GM13977 (cell line): Measurements from ENCODE around the gene UPP2.

Experiments used
- DNase-seq: peaks from one replicate; pipeline ENCODE4 v3.0.0; 2012; ENCODE audit warnings: low spot score
- CTCF ChIP-seq: IDR thresholded peaks from 2 replicates; pipeline ENCODE4 v1.5.1; 2012; ENCODE audit warnings: mild to moderate bottlenecking, control low read depth; ENCODE audit not compliant: insufficient read depth; ENCODE audit errors: extremely low read depth, missing control alignments
- in situ Hi-C: fragments of 300-500 bp; cut with MboI; formaldehyde crosslinking; loops from one replicate; pipeline ENCODE4 v1.12.0; 2022; ENCODE audit warnings: low sequenced_read_pairs, low pct_unique_long_range_greater_than_20kb, mixed read lengths, inconsistent platforms; ENCODE audit not compliant: unreplicated experiment

Gene UPP2

GRCh38 chr2:158127380-158127804 is 25.7 kb downstream of the UPP2 start:
- DNase-seq = no peak
- in situ Hi-C loops = no loop called here

DNA sequence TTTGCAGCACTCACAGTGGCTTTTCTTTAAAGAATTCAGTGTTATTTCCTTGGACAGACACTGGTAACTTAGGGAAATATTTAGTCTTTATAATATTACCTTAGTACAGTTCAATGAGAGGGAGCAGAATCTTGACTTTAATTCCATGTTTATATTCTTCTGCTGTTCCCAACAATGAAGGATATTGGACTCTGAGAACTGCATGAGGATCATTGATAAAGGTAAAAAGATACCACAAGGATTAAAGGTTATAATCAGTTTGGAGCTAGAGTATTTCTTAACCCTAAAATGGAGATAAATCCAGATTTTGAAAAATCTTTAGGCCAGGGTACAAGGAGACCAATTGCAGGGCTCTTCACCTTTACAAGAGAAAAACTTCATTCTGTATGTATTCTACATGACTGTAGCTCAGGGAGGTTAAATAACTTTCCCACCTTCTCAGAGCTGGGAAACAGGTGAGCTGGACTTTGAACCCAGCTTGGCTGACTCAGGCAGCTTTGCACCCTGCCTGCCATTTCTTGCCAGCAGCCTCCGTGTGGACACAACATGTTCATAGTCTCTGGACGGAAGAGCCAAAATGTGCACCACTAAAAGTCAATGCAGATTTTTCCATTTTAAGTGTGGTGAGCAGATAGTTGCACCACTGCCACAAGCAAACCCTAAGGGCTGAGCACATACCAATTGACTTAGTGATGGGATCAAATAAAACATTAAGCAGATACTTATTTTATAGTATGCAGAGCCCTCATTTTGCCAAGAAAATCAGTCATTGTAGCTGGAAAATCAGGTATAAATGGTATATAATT is 26.7 kb downstream of the UPP2 start:
- no peak for DNase-seq
- no peak for TF ChIP-seq CTCF
- in situ Hi-C loops = no loop called here

More at GRCh38 chr2:158127380-158127804, 25.7 kb downstream of the UPP2 start:
- no peak for TF ChIP-seq CTCF

GRCh38 chr2:158129037-158129436 is 27.4 kb downstream of the UPP2 start:
- DNase-seq = no peak
- in situ Hi-C loops = no loop called here
- TF ChIP-seq CTCF = no peak

- in situ Hi-C loops = no loop called here
- no peak for DNase-seq
- no peak for TF ChIP-seq CTCF
Measured at GRCh38 chr2:158130832-158131473, 29.3 kb downstream of the UPP2 start.

- no peak for DNase-seq
- no peak for TF ChIP-seq CTCF
- in situ Hi-C loops = no loop called here
Measured at GRCh38 chr2:158131483-158131912, 29.8 kb downstream of the UPP2 start.

DNA sequence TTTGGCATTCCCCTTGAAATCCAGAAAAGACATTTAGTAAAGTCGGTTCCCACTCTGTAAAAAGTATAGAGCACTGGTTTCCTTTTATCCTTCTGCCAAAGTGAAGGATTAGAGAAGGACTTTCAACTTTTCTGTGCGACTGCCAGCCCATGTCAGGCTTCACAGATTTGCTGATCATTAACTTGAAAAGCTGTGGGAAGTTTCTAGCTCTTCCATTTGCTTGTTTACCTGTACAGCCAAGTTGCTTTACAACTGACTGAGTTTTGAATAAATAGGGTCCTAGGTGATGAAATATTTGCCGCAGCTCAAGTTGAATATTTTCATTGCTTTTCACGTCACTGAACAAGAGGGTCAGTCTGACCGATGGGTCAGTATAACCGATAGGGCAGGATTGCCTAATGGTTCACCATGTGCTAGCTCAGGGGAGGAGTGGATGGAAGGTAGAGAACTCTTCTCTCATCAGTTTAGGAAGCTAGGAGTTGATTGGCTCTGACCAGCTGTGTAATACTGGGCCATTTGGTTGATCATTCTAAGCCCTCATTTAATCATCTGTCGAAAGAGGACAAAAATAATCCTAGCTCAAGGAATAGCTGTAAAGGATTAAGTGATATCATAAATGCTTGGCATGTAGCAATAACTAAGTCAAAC is 30.4 kb downstream of the UPP2 start:
- in situ Hi-C loops = no loop called here
- no peak for DNase-seq
- TF ChIP-seq CTCF = no peak
